NCI-H82 treated with DMSO at 0.1 percent for 48 hours (cell line): Measurements from ENCODE around the gene GPR39.
A peak's percentile ranks its signal among the peaks of the same experiment; 100 is the strongest.

Source experiments
- DNase-seq: peaks from one replicate; lab custom pipeline; 2025; ENCODE audit not compliant: unreplicated experiment; lab: John Stamatoyannopoulos, UW

Gene GPR39

GRCh38 chr2:132412021-132412420 is 4.6 kb upstream of the GPR39 start:
- no peak for DNase-seq

- no peak for DNase-seq
Observed at GRCh38 chr2:132414081-132414480, 2.5 kb upstream of the GPR39 start.

GRCh38 chr2:132415256-132415914 is 1.2 kb upstream of the GPR39 start:
- DNase-seq, result no peak

- peak; percentile 40 for DNase-seq
Observed at GRCh38 chr2:132415915-132416722, 486 bp upstream of the GPR39 start.

GRCh38 chr2:132417430-132418035 is 928 bp downstream of the GPR39 start:
- no peak for DNase-seq

- no peak for DNase-seq
Observed at GRCh38 chr2:132419235-132419634, 2.6 kb downstream of the GPR39 start.

GRCh38 chr2:132419941-132420340 is 3.3 kb downstream of the GPR39 start:
- no peak for DNase-seq

- DNase-seq, result no peak
Observed at GRCh38 chr2:132420816-132421805, 4.5 kb downstream of the GPR39 start.

- DNase-seq, result no peak
Observed at GRCh38 chr2:132422736-132423135, 6.1 kb downstream of the GPR39 start.

GRCh38 chr2:132424526-132425121 is 8.0 kb downstream of the GPR39 start:
- no peak for DNase-seq

- no peak for DNase-seq
Observed at GRCh38 chr2:132426033-132426432, 9.4 kb downstream of the GPR39 start.

- DNase-seq, result no peak
Observed at GRCh38 chr2:132426656-132427055, 10.1 kb downstream of the GPR39 start.

GRCh38 chr2:132429351-132429750 is 12.7 kb downstream of the GPR39 start:
- no peak for DNase-seq

- DNase-seq, result no peak
Observed at GRCh38 chr2:132429941-132430573, 13.5 kb downstream of the GPR39 start.

GRCh38 chr2:132430895-132431294 is 14.3 kb downstream of the GPR39 start:
- no peak for DNase-seq

GRCh38 chr2:132437852-132438669 is 21.5 kb downstream of the GPR39 start:
- DNase-seq, result no peak

- DNase-seq, result no peak
Observed at GRCh38 chr2:132438691-132439090, 22.1 kb downstream of the GPR39 start.

GRCh38 chr2:132439703-132440398 is 23.2 kb downstream of the GPR39 start:
- no peak for DNase-seq

- no peak for DNase-seq
Observed at GRCh38 chr2:132441051-132441450, 24.4 kb downstream of the GPR39 start.
